Spleen (tissue), 11 donors: Measurements from ENCODE around the gene TTC7B. TPM values are rescaled to one million over a fixed set of nuclear protein-coding genes. Genes with fewer than 3 reads are reported as not detected.

Source experiments
- DNase-seq: peaks from one replicate; pipeline ENCODE4 v3.0.0-alpha.2; 2020
- H3K27ac ChIP-seq, 8 donors: fragments of 200-600 bp; sonication (generic) in 7 of 8; 1 replicate in 4 of 8; 2 replicates in 4 of 8; pipeline versions ENCODE4 v1.5.0 to v1.8.0; 2016 to 2021; ENCODE audit warnings: inconsistent platforms in 4 of 8, mild to moderate bottlenecking in 4 of 8, moderate library complexity in 1 of 8
- H3K27me3 ChIP-seq, 7 donors: fragments of 200-600 bp; sonication (generic) in 6 of 7; replicated peaks in 1 of 7; 1 replicate in 4 of 7; 2 replicates in 3 of 7; pipeline versions ENCODE4 v1.5.0 to v1.8.0; 2016 to 2021; ENCODE audit warnings: inconsistent platforms in 3 of 7, mild to moderate bottlenecking in 1 of 7
- H3K36me3 ChIP-seq, 6 donors: fragments of 200-600 bp; sonication (generic) in 5 of 6; 1 replicate in 4 of 6; 2 replicates in 2 of 6; pipeline versions ENCODE4 v1.5.0 to v1.8.0; 2016 to 2021; ENCODE audit warnings: inconsistent platforms in 2 of 6
- H3K4me1 ChIP-seq, 6 donors: fragments of 200-600 bp; sonication (generic) in 5 of 6; 1 replicate in 3 of 6; 2 replicates in 3 of 6; pipeline versions ENCODE4 v1.5.0 to v1.8.0; 2016 to 2021; ENCODE audit warnings: inconsistent platforms in 3 of 6
- H3K4me3 ChIP-seq, 8 donors: fragments of 200-600 bp; sonication (generic) in 7 of 8; 1 replicate in 4 of 8; 2 replicates in 4 of 8; pipeline versions ENCODE4 v1.5.0 to v1.8.0; 2016 to 2021; ENCODE audit warnings: inconsistent platforms in 4 of 8, mild to moderate bottlenecking in 4 of 8, moderate library complexity in 2 of 8
- H3K9me3 ChIP-seq, 8 donors: fragments of 200-600 bp; sonication (generic) in 7 of 8; 1 replicate in 4 of 8; 2 replicates in 4 of 8; pipeline versions ENCODE4 v1.5.0 to v1.8.0; 2016 to 2021; ENCODE audit warnings: inconsistent platforms in 4 of 8
- CTCF ChIP-seq, 11 experiments: fragments of 200-600 bp in 7 of 11; fragments of 450-650 bp in 4 of 11; sonication (generic) in 4 of 11; IDR thresholded peaks in 8 of 11; conservative IDR thresholded peaks in 3 of 11; 1 replicate in 7 of 11; 2 replicates in 4 of 11; pipeline versions ENCODE4 v1.4.0 to v1.8.0; 2016 to 2021; ENCODE audit warnings: antibody characterized with exemption in 11 of 11, inconsistent platforms in 4 of 11, mild to moderate bottlenecking in 1 of 11
- POLR2A ChIP-seq, 3 donors: fragments of 450-650 bp; IDR thresholded peaks; one replicate each; pipeline ENCODE4 v1.5.1; 2017; ENCODE audit warnings: antibody characterized with exemption in 3 of 3, mild to moderate bottlenecking in 1 of 3
- POLR2AphosphoS5 ChIP-seq, 3 donors: sonication (generic); formaldehyde crosslinking; IDR thresholded peaks; one replicate each; pipeline ENCODE4 v1.5.1; 2017; ENCODE audit warnings: antibody characterized with exemption in 3 of 3
- WGBS, 5 donors: extraction: QIAGEN DNeasy Blood & Tissue Kit in 3 of 5; methylation state at CpG; one replicate each; pipeline versions ENCODE4 v1.1.5 to v1.1.7; 2013 to 2018; 5-methylcytosine and 5-hydroxymethylcytosine counted together
- intact Hi-C: fragments of 100-400 bp; cut with DNase I; formaldehyde crosslinking; loops from one replicate; pipeline ENCODE4 v1.15.0; 2023; ENCODE audit warnings: low total_unique reads
- polyA plus RNA-seq, 3 donors: library from polyadenylated mRNA; stranded (reverse); fragments of 200-250 nt; gene quantifications; one replicate each; pipeline ENCODE4 v1.2.1, GENCODE V29; 2013
- total RNA-seq, 7 donors: library from RNA; depleted of rRNA in 3 of 7; stranded (reverse); fragments of >200 nt in 3 of 7; fragmentation: NEBNext Ultra II Directional in 4 of 7; extraction: Animal tissue kit (Norgen Biotek cat#: 25700) in 4 of 7; gene quantifications; one replicate each; pipeline versions ENCODE4 v1.1.0 to v1.2.1, GENCODE V29; 2016 to 2021
- donor health status: healthy with polysubstance abuse.
- donor health status: DM: no; HTN: no; CAD: no; lungs with moderate emphysema.
- donor health status: DM: no; HTN: no; CAD: no.
- donor health status: Bipolar disorder and iron deficiency.
- donor health status: healthy.
- donor health status: DM: no; HTN: no; CAD: no.
- donor health status: DM: yes; HTN: yes; CAD: no.

The TTC7B gene
- total and polyA plus RNA-seq, 10 donors: 6.6 to 98.4 (median 62.6) TPM

DNA sequence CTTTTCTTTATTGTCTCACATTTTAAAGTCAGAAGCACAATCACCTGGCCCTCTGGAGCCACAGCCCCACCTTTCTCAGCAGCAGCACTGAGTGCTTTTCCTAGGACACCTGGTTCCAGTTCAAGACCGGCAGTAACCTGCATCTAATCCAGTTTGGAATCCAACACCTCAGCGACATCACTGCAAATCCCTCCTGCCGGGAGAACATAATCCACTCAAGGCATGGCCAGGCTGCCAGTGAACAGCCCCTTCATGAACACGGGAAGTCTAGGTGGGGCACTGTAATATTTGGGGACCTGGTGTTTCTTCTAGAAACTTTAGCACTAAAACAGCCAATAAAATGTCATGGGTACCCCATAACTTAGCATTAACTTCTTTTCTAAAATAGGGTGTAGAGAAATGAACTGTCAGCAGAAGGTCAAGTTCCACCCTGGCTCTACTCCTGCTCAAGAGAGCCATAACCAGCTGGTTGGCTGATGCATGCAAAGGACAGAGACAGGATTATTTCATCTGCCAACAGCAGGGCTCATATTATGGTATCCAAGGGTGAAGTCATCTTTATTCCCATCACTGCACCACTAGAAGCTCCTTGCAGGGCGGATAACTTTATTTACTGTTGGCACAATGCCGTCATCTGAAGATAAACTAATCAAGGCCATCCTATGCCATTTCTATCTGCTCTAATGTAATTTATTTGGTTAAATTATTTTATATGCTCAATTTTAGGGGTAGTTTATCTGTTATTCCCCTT lies 76.7 kb downstream of the TTC7B start:
- no peak for DNase-seq

DNA sequence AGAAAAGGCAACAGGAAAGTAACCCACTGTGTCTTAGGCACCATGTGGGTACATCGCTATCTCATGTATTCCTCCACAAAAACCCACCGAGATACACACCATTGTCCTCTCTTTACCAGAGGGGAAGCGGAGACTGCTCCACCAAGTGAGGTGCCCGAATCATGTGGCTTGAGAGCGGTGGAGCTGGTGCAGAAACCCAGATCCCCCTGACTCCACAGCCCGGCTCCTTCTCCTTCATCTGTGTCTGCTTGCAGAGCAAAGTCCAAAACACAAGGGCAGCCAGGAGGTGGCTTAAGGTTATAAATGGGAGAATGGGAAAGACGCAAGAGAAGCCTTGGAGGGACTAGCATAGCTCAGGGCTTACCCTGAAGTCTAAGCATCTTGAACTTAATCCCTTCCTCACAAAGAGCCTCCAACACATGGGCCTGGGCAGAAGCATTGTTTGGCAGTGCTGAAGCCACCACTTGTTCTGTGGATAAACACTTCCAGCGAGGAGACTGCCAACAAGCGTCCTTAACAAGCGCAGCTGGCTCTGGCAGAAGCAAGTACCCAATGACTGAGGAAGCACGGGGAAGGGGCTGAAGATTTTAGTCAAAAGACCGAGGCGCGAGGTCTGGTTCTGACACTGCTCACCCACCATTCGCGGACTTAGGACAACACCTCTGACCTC lies 83.0 kb downstream of the TTC7B start:
- no peaks in the 10 kb centered on the region for H3K36me3 ChIP-seq
- intact Hi-C loops: no loop called here
- TF ChIP-seq POLR2A (IDR thresholded peaks at IDR 0.05) (no peak), CTCF (IDR thresholded peaks at IDR 0.05 in 8 of 11, conservative IDR thresholded peaks at IDR 0.05 in 3 of 11) (no peak), POLR2AphosphoS5 (IDR thresholded peaks at IDR 0.05) (no peak)
- H3K4me3 ChIP-seq: no peak overlapping the region
- DNase-seq: no peak
- no peaks in the 10 kb centered on the region for H3K27me3 ChIP-seq
- 91 to 97% (median 95%) methylated on average over 16 of the region's 16 CpGs for WGBS, 5 donors
- H3K9me3 ChIP-seq: no peaks in the 10 kb centered on the region
- H3K27ac ChIP-seq: peak overlapping the region in 2 of 8 donors; percentile 50 to 72
- peaks cover 0 to 35% (median 7%) of the 10 kb centered on the region in 6 donors for H3K4me1 ChIP-seq

More for the DNA sequence above, 76.7 kb downstream of the TTC7B start:
- Histone ChIP-seq H3K36me3 (peaks cover 0 to 5% (median 0%) of the 10 kb centered on the region in 6 donors), H3K4me1 (peaks cover 0 to 26% (median 10%) of the 10 kb centered on the region in 6 donors), H3K9me3 (no peaks in the 10 kb centered on the region), H3K27me3 (no peaks in the 10 kb centered on the region), H3K4me3 (no peak overlapping the region), H3K27ac (peak overlapping the region in 3 of 8 donors; percentile 9 to 24 (median 21))
- intact Hi-C loops: no loop called here
- 82 to 93% (median 87%) methylated on average over 6 of the region's 6 CpGs for WGBS, 5 donors
- TF ChIP-seq POLR2AphosphoS5 (IDR thresholded peaks at IDR 0.05) (no peak), POLR2A (IDR thresholded peaks at IDR 0.05) (no peak), CTCF (IDR thresholded peaks at IDR 0.05 in 8 of 11, conservative IDR thresholded peaks at IDR 0.05 in 3 of 11) (no peak)

GRCh38 chr14:90732718-90733117 lies 83.5 kb downstream of the TTC7B start:
- Histone ChIP-seq H3K27me3 (no peaks in the 10 kb centered on the region), H3K9me3 (no peaks in the 10 kb centered on the region), H3K4me1 (peaks cover 0 to 35% (median 7%) of the 10 kb centered on the region in 6 donors), H3K4me3 (no peak overlapping the region), H3K36me3 (no peaks in the 10 kb centered on the region), H3K27ac (peak overlapping the region in 3 of 8 donors; percentile 50 to 72 (median 59))
- WGBS, 5 donors: 67 to 85% (median 69%) methylated on average over 7 of the region's 7 CpGs
- intact Hi-C loops: no loop called here
- TF ChIP-seq CTCF (IDR thresholded peaks at IDR 0.05 in 8 of 11, conservative IDR thresholded peaks at IDR 0.05 in 3 of 11) (no peak), POLR2A (IDR thresholded peaks at IDR 0.05) (no peak), POLR2AphosphoS5 (IDR thresholded peaks at IDR 0.05) (no peak)
- no peak for DNase-seq

DNA sequence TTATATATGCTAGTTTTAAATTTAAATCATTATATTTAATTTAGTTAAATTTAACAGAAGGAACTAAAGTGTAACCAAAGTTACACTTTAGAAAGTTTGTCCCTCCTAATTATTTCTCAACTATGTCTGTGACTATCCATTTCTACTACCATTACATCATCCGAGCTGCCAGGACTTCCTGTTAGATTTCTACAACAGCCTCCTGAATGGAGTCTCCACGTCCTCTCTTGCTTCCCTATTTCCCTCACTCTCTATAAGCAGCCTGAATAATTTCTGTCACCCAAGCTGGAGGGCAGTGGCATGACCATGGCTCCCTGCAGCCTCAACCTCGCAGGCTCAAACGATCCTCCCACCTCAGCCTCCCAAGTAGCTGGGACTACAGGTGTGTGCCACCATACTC lies 84.1 kb downstream of the TTC7B start:
- intact Hi-C loops: no loop called here
- H3K27ac ChIP-seq: peak overlapping the region in 3 of 8 donors; percentile 50 to 72 (median 59)

More for the DNA sequence above, 84.1 kb downstream of the TTC7B start:
- H3K27me3 ChIP-seq: no peaks in the 10 kb centered on the region
- TF ChIP-seq POLR2AphosphoS5 (IDR thresholded peaks at IDR 0.05) (no peak), POLR2A (IDR thresholded peaks at IDR 0.05) (no peak), CTCF (IDR thresholded peaks at IDR 0.05 in 8 of 11, conservative IDR thresholded peaks at IDR 0.05 in 3 of 11) (no peak)
- H3K4me1 ChIP-seq: peaks cover 0 to 35% (median 7%) of the 10 kb centered on the region in 6 donors
- WGBS, 5 donors: 42 to 77% (median 57%) methylated on average over 4 of the region's 4 CpGs
- no peaks in the 10 kb centered on the region for H3K36me3 ChIP-seq
- no peak overlapping the region for H3K4me3 ChIP-seq
- no peaks in the 10 kb centered on the region for H3K9me3 ChIP-seq
- DNase-seq: no peak
